GM12878 (cell line): ENCODE data around the gene CIAO1. TPM values are rescaled to one million over a fixed set of nuclear protein-coding genes. Genes with fewer than 3 reads are reported as not detected.

Experiments used
- ATF7 ChIP-seq: fragments of 450-650 bp; IDR thresholded peaks from 2 replicates; pipeline ENCODE4 v1.6.1; 2016; ENCODE audit warnings: low read depth, mild to moderate bottlenecking
- BHLHE40 ChIP-seq, 2 experiments: fragments of 450-650 bp in 1 of 2; IDR thresholded peaks; 2 replicates each; pipeline ENCODE4 v1.6.1; 2011 to 2017; ENCODE audit warnings: low read depth in 2 of 2, borderline replicate concordance in 1 of 2, improper control_type of control experiment in 1 of 2, low read length in 1 of 2, mild to moderate bottlenecking in 1 of 2
- CHD4 ChIP-seq: fragments of 200-600 bp; sonication (generic); IDR thresholded peaks from 2 replicates; pipeline ENCODE4 v1.6.1; 2016; ENCODE audit warnings: mild to moderate bottlenecking
- CREM ChIP-seq: IDR thresholded peaks from 2 replicates; pipeline ENCODE4 v1.6.1; 2014; ENCODE audit warnings: antibody characterized with exemption, low read depth
- CTCF ChIP-seq, 3 experiments: IDR thresholded peaks in 2 of 3; conservative IDR thresholded peaks in 1 of 3; 2 replicates each; pipeline ENCODE4 v1.5.1; 2011; ENCODE audit warnings: low read depth in 3 of 3, low read length in 3 of 3, mild to moderate bottlenecking in 3 of 3, control low read depth in 2 of 3, moderate library complexity in 2 of 3, inconsistent platforms in 1 of 3, mixed read lengths in 1 of 3; ENCODE audit not compliant: control insufficient read depth in 2 of 3, insufficient read depth in 1 of 3; ENCODE audit errors: extremely low read depth in 1 of 3
- ESRRA ChIP-seq: IDR thresholded peaks from 2 replicates; pipeline ENCODE4 v1.6.1; 2012; ENCODE audit warnings: mild to moderate bottlenecking, low read length, improper control_type of control experiment
- HDGF ChIP-seq: fragments of 450-650 bp; IDR thresholded peaks from 2 replicates; pipeline ENCODE4 v1.6.1; 2016; ENCODE audit warnings: antibody characterized with exemption
- HSF1 ChIP-seq: fragments of 150-350 bp; IDR thresholded peaks from 2 replicates; pipeline ENCODE4 v1.6.1; 2014; ENCODE audit warnings: mild to moderate bottlenecking, low read depth, low read length
- IKZF1 ChIP-seq: fragments of 450-650 bp; conservative IDR thresholded peaks from 2 replicates; pipeline ENCODE4 v1.6.1; 2017; ENCODE audit warnings: antibody characterized with exemption, mild to moderate bottlenecking
- IKZF2 ChIP-seq, 2 experiments: fragments of 450-650 bp; IDR thresholded peaks; 2 replicates each; pipeline ENCODE4 v1.6.1; 2017; ENCODE audit warnings: mild to moderate bottlenecking in 2 of 2, moderate library complexity in 2 of 2
- IRF4 ChIP-seq: IDR thresholded peaks from 2 replicates; pipeline ENCODE4 v1.6.1; 2011; ENCODE audit warnings: low read depth, low read length
- LARP7 ChIP-seq: fragments of 450-650 bp; IDR thresholded peaks from 2 replicates; pipeline ENCODE4 v1.6.1; 2017; ENCODE audit warnings: mild to moderate bottlenecking
- MTA2 ChIP-seq: fragments of 450-650 bp; IDR thresholded peaks from 2 replicates; pipeline ENCODE4 v1.6.1; 2016; ENCODE audit warnings: low read depth, mild to moderate bottlenecking, moderate library complexity
- NFYA ChIP-seq: IDR thresholded peaks from 2 replicates; pipeline ENCODE4 v1.6.1; 2011; ENCODE audit warnings: low read depth, mild to moderate bottlenecking, low read length, improper control_type of control experiment, borderline replicate concordance
- SMARCA5 ChIP-seq: fragments of 450-650 bp; IDR thresholded peaks from 2 replicates; pipeline ENCODE4 v1.6.1; 2017; ENCODE audit warnings: mild to moderate bottlenecking
- STAT3 ChIP-seq: IDR thresholded peaks from 2 replicates; pipeline ENCODE4 v1.6.1; 2011; ENCODE audit warnings: low read depth, low read length, improper control_type of control experiment
- SUPT20H ChIP-seq: IDR thresholded peaks from 2 replicates; pipeline ENCODE4 v1.6.1; 2011; ENCODE audit warnings: low read depth, mild to moderate bottlenecking, low read length, moderate library complexity, borderline replicate concordance; ENCODE audit not compliant: control insufficient read depth
- ZNF207 ChIP-seq: fragments of 450-650 bp; IDR thresholded peaks from 2 replicates; pipeline ENCODE4 v1.6.1; 2014; ENCODE audit warnings: antibody characterized with exemption, mild to moderate bottlenecking, borderline replicate concordance
- ZNF384 ChIP-seq: IDR thresholded peaks from 2 replicates; pipeline ENCODE4 v1.6.1; 2012; ENCODE audit warnings: low read depth, mild to moderate bottlenecking, low read length, improper control_type of control experiment, borderline replicate concordance
- ZNF687 ChIP-seq: fragments of 450-650 bp; IDR thresholded peaks from 2 replicates; pipeline ENCODE4 v1.6.1; 2017; ENCODE audit warnings: mild to moderate bottlenecking, moderate library complexity
- ZZZ3 ChIP-seq: IDR thresholded peaks from 2 replicates; pipeline ENCODE4 v1.6.1; 2011; ENCODE audit warnings: low read depth; ENCODE audit not compliant: control insufficient read depth, insufficient read length
- polyA plus RNA-seq, 11 experiments: library from polyadenylated mRNA; depleted of rRNA in 4 of 11; unstranded in 6 of 11; stranded (reverse) in 5 of 11; fragments of >200 nt; fragmentation: Nextera tagmentation in 4 of 11; fragmentation: Illumina TruSeq in 1 of 11; extraction: Ambion mirVana in 4 of 11; extraction: Trizol in 1 of 11; gene quantifications; 1 replicate in 1 of 11; 2 replicates in 10 of 11; pipeline versions ENCODE4 v1.2.1 to v1.2.3, GENCODE V29; 2011 to 2016; ENCODE audit warnings: inconsistent platforms in 2 of 11, missing spikeins in 2 of 11, low read depth in 1 of 11
- total RNA-seq, 4 experiments: library from RNA; depleted of rRNA in 3 of 4; stranded (reverse); fragments of >200 nt in 3 of 4; fragmentation: Illumina TruSeq in 1 of 4; extraction: Trizol in 1 of 4; gene quantifications; 2 replicates each; pipeline versions ENCODE4 v1.2.1 to v1.2.3, GENCODE V29; 2013 to 2021
- TF ChIP-seq, protein P1 (sequence below): fragments of 450-650 bp; IDR thresholded peaks from 2 replicates; pipeline ENCODE4 v1.6.1; 2017; ENCODE audit warnings: mild to moderate bottlenecking, low read depth, inconsistent platforms; ENCODE audit not compliant: poor library complexity, severe bottlenecking

The CIAO1 gene
- total and polyA plus RNA-seq, 10 of the 15 experiments (the other 5 are each of a cell fraction or from before 2014, with no cell fraction given) = 8.3 to 89.4 (median 63.4) TPM

DNA sequence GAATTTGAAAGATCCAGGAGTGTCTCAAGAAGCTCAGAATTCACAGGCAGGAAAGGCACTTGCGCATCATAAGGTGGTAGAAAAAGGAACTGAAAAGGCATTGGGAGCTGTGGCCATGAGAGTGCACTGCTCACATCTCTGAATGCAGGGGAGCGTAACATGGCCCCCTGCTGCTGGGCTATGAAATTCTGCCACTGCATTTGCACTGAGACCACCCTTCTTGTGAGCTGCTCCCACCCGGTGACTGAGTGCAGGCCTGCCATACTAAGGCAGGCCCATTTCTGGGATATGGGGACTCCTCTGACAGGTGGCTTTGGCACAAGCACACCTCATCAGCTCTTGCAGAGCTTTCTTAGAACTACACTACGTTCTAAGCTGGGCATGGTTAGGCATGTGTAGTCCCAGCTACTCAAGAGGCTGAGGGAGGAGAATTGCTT, 32.1 kb upstream of the CIAO1 start (continued):
- TF ChIP-seq CREM (no peak), SUPT20H (no peak), SMARCA5 (peak; percentile 75; the same call in 1 of the 2 replicates), STAT3 (no peak), HDGF (peak; percentile 76), IKZF1 (peak; percentile 67), IKZF2 (IDR thresholded peaks at IDR 0.05) (peak; percentile 65 to 72), ZNF207 (no peak), ZZZ3 (no peak), ESRRA (no peak), BHLHE40 (IDR thresholded peaks at IDR 0.05; ENCODE audit: borderline replicate concordance in 1 of 2, low read depth in 2 of 2, low read length in 1 of 2) (peak; percentile 7 to 46; a peak in 1 of 4 replicates), CTCF (IDR thresholded peaks at IDR 0.05 in 2 of 3, conservative IDR thresholded peaks at IDR 0.05 in 1 of 3; ENCODE audit: control insufficient read depth in 2 of 3, extremely low read depth in 1 of 3, insufficient read depth in 1 of 3, low read depth in 3 of 3, low read length in 3 of 3) (peak; percentile 44 to 51 (median 46); a peak in 5 of 6 replicates), NFYA (no peak), HSF1 (no peak), ZNF384 (no peak), CHD4 (no peak), LARP7 (0 out of 2 replicates have a peak, but pooled peaks have one; percentile 64), ZNF687 (peak; percentile 37; the same call in 1 of the 2 replicates), IRF4 (peak; percentile 81), MTA2 (peak; percentile 62), ATF7 (0 out of 2 replicates have a peak, but pooled peaks have one; percentile 27)
- TF ChIP-seq, protein P1, sequence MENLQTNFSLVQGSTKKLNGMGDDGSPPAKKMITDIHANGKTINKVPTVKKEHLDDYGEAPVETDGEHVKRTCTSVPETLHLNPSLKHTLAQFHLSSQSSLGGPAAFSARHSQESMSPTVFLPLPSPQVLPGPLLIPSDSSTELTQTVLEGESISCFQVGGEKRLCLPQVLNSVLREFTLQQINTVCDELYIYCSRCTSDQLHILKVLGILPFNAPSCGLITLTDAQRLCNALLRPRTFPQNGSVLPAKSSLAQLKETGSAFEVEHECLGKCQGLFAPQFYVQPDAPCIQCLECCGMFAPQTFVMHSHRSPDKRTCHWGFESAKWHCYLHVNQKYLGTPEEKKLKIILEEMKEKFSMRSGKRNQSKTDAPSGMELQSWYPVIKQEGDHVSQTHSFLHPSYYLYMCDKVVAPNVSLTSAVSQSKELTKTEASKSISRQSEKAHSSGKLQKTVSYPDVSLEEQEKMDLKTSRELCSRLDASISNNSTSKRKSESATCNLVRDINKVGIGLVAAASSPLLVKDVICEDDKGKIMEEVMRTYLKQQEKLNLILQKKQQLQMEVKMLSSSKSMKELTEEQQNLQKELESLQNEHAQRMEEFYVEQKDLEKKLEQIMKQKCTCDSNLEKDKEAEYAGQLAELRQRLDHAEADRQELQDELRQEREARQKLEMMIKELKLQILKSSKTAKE = peak; percentile 28
